ENCODE measurements around the gene PLCE1. TPM values are rescaled to one million over a fixed set of nuclear protein-coding genes. Genes with fewer than 3 reads are reported as not detected.

Gene PLCE1
- total RNA-seq, 1 donor from 2014 or later = 0.56 TPM

GRCh38 chr10:93995182-93995581 lies 1.5 kb downstream of the PLCE1 start:
- no peak for ATAC-seq

GRCh38 chr10:93995598-93996271 lies 2.0 kb downstream of the PLCE1 start:
- no peak for ATAC-seq

GRCh38 chr10:93996551-93996950 lies 2.8 kb downstream of the PLCE1 start:
- no peak for ATAC-seq

DNA sequence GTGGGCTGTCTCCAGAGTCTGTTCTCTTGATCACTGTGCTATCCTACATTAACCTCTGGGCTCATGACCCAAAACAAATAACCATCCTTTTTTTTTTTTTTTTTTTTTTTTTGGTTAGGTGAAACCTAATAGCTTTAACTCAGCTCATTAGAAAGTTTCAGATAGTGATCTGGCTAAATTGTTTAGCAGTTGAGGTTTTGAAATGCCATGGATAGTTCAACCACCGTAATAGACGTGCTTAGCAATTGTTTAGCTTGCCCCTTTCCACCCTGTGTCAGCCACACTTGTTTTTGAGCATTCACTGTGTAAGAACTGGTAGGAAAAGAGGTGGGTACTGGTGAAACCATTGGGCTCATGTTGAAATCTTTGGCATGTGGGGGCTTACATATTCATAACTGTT lies 3.8 kb downstream of the PLCE1 start:
- no peak for ATAC-seq

GRCh38 chr10:93999401-93999851 lies 5.7 kb downstream of the PLCE1 start:
- peak; percentile 18 for ATAC-seq

DNA sequence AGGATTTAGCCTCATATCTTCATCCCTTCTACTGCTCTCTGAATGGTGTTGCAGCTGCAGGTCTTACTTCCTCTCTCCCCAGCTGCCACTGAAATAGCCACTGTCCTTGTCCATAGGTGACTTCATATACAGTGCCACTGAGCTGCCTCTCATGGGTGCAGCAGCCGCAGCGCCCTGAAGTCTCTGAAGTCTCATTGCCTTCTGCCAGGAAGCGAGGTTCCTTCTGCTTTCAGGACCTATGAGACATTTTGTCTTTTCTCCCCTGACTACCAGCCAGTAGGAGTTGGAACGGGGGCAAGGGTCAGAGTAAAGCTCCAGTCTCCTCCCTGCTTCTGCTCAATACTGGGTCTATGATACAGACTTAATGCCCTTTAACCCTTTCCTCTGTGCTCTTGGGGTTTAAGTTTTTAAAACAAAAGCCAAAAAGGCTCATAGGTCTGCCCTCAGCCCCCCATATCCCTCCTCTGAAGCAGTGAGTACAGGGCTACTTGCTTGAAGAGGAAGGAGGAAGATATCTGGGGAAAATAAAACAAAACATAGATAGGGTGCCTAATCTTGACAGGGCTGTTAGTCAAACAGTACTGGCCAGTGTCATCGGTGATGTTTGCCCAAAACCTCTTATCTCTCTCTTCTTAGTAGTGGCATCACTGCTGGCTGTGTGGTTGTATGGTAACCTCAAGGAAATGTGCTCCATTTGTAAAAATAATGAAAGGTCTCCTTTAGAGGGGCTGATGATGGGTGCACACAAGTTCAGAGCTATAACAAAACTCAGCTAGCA lies 7.1 kb downstream of the PLCE1 start:
- no peak for ATAC-seq

DNA sequence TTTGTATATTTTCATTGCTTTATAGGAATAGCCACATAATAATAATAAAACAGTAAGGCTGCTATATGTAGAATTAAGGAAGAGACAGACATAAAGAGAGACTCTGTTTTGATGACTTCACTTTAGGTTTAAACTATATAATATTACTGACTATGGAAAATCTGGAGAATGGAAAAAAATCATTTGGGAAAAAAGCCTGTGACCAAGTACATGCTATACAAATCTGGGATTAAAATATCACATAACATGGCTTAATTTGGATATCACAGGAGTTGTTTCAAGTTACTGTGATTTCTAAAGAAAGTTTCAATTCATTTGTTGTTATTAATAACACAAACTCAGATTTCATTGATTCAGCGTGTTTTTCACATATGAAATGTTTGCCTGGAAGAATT lies 7.7 kb downstream of the PLCE1 start:
- ATAC-seq = no peak

GRCh38 chr10:94002156-94002555 lies 8.4 kb downstream of the PLCE1 start:
- ATAC-seq = peak; percentile 45

DNA sequence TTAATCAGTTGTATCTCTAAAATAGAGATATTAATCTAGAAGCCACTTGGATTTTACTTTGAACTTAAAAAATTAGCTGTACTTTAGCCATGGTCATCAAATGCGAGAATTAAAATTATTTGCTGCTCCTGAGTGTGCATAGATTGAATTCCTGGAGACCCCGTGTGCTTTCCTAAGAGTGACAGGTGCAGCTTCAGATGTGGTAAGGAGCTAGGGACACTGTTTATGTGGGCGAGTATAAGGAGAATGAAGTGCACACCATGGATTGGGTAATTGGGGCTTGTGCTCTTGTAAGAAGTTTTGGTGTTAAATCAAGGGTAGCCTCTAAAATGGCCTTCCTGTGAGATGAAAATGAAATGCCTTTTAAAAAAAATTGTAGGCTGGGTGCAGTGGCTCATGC lies 9.8 kb downstream of the PLCE1 start:
- no peak for ATAC-seq

DNA sequence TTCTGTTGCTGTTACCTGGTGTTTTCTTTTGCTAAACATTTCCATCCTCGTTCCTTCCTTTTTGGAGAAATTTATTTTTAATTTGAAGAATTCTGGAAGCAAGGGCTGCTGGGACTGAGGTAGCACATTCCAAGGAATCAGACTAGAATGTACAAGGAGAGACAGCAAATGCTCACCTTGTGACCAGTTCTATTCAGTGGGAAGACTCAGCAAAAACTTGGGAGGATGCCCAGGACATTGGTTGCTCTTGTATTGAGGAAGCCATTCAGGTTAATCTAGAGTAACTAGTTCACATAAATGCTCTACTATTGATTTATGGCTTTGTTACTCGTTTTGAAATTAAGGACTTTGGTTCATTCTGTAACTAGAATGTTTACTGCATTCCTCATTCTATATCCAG lies 11.3 kb downstream of the PLCE1 start:
- peak; percentile 92 for ATAC-seq

GRCh38 chr10:94006591-94007550 lies 13.1 kb downstream of the PLCE1 start:
- ATAC-seq = no peak

DNA sequence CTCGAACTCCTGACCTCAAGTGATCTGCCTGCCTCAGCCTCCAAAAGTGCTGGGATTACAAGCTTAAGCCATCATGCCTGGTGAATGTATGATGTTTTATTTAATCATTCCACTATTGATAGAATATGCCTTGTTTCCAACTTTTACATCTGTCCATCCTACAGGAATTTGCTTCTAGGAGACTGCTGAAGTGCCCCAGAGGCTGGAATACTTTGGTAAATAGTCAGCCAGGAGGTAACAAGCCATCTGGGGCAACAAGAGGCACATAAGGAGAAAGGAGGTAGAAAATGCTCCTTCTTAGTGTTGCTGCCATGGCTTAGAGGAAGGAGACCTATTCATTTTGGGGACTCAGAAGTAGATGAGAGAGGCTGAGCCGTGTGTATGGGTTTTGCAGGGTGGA lies 14.8 kb downstream of the PLCE1 start:
- ATAC-seq = no peak

DNA sequence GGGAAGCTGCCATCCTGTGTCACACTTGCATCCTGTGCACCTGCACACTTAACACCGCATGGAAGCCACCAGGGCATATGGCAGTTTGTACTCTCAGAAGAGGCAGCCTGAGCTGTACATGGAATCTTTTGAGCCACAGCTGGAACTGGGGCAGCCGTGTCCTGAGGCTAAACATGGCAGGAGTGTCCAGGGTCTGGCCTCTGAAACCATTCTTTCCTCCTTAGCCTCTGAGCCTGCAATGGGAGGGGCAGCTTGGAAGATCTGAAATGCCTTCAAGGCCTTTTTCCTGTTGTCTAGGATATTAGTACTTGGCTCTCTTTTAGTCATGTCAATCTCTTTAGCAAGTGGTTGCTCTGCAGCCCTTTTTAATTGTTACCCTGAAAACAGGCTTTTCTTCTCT lies 16.4 kb downstream of the PLCE1 start:
- no peak for ATAC-seq

- ATAC-seq = no peak
Observed at GRCh38 chr10:94010886-94011285, 17.2 kb downstream of the PLCE1 start.

GRCh38 chr10:94011296-94011695 lies 17.6 kb downstream of the PLCE1 start:
- ATAC-seq = no peak

GRCh38 chr10:94012834-94013233 lies 19.1 kb downstream of the PLCE1 start:
- ATAC-seq = no peak

DNA sequence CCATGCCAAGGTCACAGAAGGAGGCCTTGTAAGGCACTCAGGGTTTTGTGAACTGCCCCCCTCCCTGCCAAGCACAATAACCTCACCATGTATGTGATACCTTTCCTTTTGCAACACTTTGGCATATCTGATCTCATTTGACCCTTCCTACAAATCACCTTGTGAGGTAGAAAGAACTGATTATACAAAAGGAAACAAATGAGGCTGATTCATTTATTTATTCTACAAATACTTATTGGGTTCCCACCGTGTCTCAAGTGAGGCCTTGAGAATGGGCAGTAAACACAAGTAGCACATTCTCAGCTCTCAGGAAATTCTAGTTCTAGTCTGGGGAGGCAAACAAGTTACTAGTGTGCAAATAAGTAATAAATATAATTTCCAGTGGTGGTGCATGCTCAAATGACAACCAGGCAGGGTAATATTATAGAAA lies 19.6 kb downstream of the PLCE1 start:
- ATAC-seq = no peak

DNA sequence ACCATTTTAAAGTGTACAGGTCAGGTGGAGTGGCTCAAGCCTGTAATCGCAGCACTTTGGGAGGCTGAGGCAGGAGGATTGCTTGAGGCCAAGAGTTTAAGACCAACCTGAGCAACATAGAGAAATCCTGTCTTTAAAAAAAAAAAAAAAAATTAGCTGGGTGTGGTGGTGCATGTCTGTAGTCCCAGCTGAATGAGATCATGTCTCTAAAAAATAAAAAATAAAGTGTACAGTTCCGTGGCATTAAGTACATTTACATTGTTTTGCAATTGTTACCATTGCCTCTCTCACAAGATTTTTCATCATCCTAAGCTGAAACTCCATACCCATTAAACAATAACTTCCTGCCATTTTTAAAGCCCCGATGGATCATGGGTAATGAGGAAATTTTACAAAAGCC lies 20.6 kb downstream of the PLCE1 start:
- ATAC-seq = no peak

- ATAC-seq = no peak
Observed at GRCh38 chr10:94016727-94017714, 23.3 kb downstream of the PLCE1 start.

- ATAC-seq = no peak
Observed at GRCh38 chr10:94018107-94018506, 24.4 kb downstream of the PLCE1 start.

GRCh38 chr10:94023906-94024305 lies 30.2 kb downstream of the PLCE1 start:
- no peak for ATAC-seq

DNA sequence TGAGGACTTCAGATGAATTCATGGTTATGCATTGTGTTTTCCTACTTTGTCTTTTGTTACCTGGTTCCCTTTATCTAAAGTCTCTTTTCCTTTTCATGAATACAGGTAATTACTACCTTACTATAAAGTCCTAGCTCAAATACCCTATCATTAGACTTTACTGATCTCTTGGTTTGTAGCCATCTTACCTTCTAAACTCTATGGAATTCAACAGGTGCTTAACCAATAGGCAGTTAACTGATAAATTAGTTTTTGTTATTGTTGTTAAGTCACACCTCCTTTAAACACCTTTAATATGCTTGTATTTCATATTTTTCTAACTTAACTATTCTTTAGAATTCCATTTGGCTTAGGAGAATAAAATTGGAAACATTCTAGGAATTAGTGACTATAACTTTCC lies 30.7 kb downstream of the PLCE1 start:
- no peak for ATAC-seq
